Activated CD4-positive, alpha-beta memory T cell treated with anti-CD3 and anti-CD28 coated beads, Interleukin-2, amount 10 ng/mL, durations not matched to agents 7 days and 5 days (primary cell): ENCODE data around the gene RABEPK. TPM values are rescaled to one million over a fixed set of nuclear protein-coding genes. Genes with fewer than 3 reads are reported as not detected.
A peak's percentile ranks its signal among the peaks of the same experiment; 100 is the strongest.
"Not testable (repeated sequence)": the region's sequence is repeated elsewhere in the genome, so short reads cannot be mapped to it uniquely, and the experiment has no call there.

Source experiments
- CTCF ChIA-PET: fragments of 350-600 bp; sonication (Branson Sonifier 250); formaldehyde crosslinking; loops from one replicate; lab custom pipeline; 2021; ENCODE audit warnings: antibody characterized with exemption, inconsistent platforms; lab: Charles Lee
- POLR2A ChIA-PET: fragments of 350-600 bp; sonication (Branson Sonifier 250); formaldehyde crosslinking; loops from one replicate; lab custom pipeline; 2021; ENCODE audit warnings: antibody characterized with exemption; lab: Charles Lee
- DNase-seq: peaks from one replicate; pipeline ENCODE4 v3.0.0-alpha.2; 2020
- H3K27ac Mint-ChIP-seq: one replicate; pipeline ENCODE4 v1.8.0; 2021; ENCODE audit warnings: mild to moderate bottlenecking, mixed read lengths
- H3K27me3 Mint-ChIP-seq: one replicate; pipeline ENCODE4 v1.8.0; 2021; ENCODE audit warnings: mixed read lengths
- H3K36me3 Mint-ChIP-seq: one replicate; pipeline ENCODE4 v1.8.0; 2021; ENCODE audit warnings: low read depth, mixed read lengths
- H3K4me1 Mint-ChIP-seq: one replicate; pipeline ENCODE4 v1.8.0; 2021; ENCODE audit warnings: mixed read lengths
- H3K4me3 Mint-ChIP-seq: one replicate; pipeline ENCODE4 v1.8.0; 2021; ENCODE audit warnings: mild to moderate bottlenecking, mixed read lengths
- H3K9me3 Mint-ChIP-seq: one replicate; pipeline ENCODE4 v1.8.0; 2021; ENCODE audit warnings: mixed read lengths
- total RNA-seq, 2 experiments: library from RNA; stranded (reverse); gene quantifications; one replicate each; pipeline ENCODE4 v1.2.3, GENCODE V29; 2021

Gene RABEPK
- total RNA-seq, 2 experiments from 2014 or later: 11.8 to 12.1 TPM

DNA sequence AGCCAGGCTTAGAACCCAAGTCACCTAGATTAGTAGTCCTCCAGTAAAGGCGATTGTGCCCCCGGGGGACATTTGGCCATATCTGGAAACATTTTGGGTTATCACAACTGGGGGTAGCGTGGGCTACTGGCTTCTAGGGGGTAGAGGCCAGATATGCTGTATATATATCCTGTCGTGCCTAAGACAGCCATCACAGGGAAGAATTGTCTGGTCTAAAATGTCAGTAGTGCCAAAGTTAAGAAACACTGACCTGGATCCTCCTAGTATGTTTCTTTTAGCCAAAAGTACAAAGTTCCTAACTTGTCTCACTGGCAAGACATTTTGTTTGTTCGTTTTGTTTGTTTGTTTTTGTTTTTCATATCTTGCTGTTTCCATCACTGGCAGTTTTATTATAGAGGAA, 13.8 kb downstream of the RABEPK start:
- POLR2A ChIA-PET: no interaction called here
- Mint-ChIP-seq H3K36me3 (peaks cover 19% of the 10 kb centered on the region), H3K9me3 (no peaks in the 10 kb centered on the region), H3K27ac (no peak overlapping the region), H3K27me3 (no peaks in the 10 kb centered on the region), H3K4me1 (no peaks in the 10 kb centered on the region), H3K4me3 (no peak overlapping the region)
- no peak for DNase-seq
- CTCF ChIA-PET: no interaction called here

DNA sequence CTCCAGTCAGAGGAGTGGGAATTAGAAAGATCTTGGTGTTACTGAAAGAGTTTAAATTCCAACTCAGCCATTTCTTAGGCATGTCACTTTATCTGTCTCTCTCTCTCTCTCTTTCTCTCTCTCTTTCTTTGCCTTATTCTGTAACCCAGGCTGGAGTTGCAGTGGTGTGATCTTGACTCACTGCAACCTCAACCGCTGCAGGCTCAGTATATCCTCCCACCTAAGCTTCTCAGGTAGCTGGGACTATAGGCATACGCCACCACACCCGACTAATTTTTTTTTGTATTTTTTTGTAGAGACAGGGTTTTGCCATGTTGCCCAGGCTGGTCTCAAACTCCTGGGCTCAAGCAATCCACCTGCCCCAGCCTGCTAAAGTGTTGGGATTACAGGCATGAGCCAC, 18.3 kb downstream of the RABEPK start:
- DNase-seq: no peak
- ChIA-PET POLR2A (no interaction called here), CTCF (no interaction called here)
- Mint-ChIP-seq H3K9me3 (no peaks in the 10 kb centered on the region), H3K36me3 (peaks cover 18% of the 10 kb centered on the region), H3K27ac (no peak overlapping the region), H3K27me3 (no peaks in the 10 kb centered on the region), H3K4me3 (no peak overlapping the region), H3K4me1 (no peaks in the 10 kb centered on the region)

DNA sequence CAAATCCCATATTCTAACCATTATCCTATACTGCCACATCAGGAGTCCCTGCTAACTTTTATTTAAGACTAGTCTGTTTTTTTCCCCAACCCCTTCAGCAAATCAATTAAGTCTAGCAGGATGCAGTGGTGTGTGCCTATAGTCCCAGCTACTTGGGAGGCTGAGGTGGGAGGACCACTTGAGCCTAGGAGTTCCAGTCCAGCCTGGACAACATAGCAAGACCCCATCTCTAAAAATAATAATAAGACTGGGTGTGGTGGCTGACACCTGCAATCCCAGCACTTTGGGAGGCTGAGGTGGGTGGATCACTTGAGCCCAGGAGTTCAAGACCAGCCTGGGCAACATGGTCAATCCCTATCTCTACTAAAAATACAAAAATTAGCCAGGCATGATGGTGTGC, 24.5 kb downstream of the RABEPK start:
- H3K36me3 Mint-ChIP-seq, H3K27ac Mint-ChIP-seq, H3K9me3 Mint-ChIP-seq, H3K4me1 Mint-ChIP-seq, H3K27me3 Mint-ChIP-seq, DNase-seq, H3K4me3 Mint-ChIP-seq: not testable (repeated sequence)
- POLR2A ChIA-PET: interaction anchor here (1.2 to 2.8 kb wide), 2 partner anchors 17 to 25 kb away, joined by 3 to 14 read pairs; partner anchors contain the start of gene HSPA5
- CTCF ChIA-PET: interaction anchor here (0.7 kb wide), 1 partner anchor 8 kb away, joined by 3 read pairs; no protein-coding TSS in a partner anchor

DNA sequence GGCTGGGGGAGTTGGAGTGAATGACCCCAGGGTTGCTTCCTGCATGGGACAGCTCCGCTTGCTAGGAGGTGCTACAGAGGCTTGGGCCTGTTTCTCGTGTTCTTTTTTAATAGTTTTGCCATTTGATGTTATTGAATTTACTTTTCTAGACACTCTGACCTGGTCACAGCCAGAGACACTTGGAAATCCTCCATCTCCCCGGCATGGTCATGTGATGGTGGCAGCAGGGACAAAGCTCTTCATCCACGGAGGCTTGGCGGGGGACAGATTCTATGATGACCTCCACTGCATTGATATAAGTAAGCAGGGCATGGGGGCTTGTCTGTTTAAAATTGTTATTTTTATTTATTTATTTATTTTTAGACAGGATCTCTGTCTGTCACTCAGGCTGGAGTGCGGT, 27.4 kb downstream of the RABEPK start:
- no peak for DNase-seq
- CTCF ChIA-PET: interaction anchor here (1.1 kb wide), 1 partner anchor 33 kb away, joined by 3 read pairs; the partner anchor contains the start of gene GAPVD1
- POLR2A ChIA-PET: interaction anchor here (1.4 to 2.6 kb wide), 2 partner anchors 10 to 13 kb away, joined by 5 to 11 read pairs; partner anchors contain the start of gene HSPA5

DNA sequence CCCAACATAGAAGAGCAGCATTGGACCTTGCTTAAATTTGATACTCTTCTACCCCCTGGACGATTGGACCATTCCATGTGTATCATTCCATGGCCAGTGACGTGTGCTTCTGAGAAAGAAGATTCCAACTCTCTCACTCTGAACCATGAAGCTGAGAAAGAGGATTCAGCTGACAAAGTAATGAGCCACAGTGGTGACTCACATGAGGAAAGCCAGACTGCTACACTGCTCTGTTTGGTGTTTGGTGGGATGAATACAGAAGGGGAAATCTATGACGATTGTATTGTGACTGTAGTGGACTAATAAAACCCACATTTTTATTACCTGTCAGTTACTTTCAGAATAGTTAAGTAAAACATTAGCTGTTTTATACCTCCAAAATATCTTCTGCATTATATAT, 33.3 kb downstream of the RABEPK start:
- no peak overlapping the region for H3K4me3 Mint-ChIP-seq
- H3K36me3 Mint-ChIP-seq: peaks cover 52% of the 10 kb centered on the region
- POLR2A ChIA-PET: interaction anchor here (1.2 kb wide), 1 partner anchor 8 kb away, joined by 4 read pairs; no protein-coding TSS in a partner anchor
- H3K9me3 Mint-ChIP-seq: no peaks in the 10 kb centered on the region
- H3K27ac Mint-ChIP-seq: no peak overlapping the region
- H3K27me3 Mint-ChIP-seq: no peaks in the 10 kb centered on the region
- H3K4me1 Mint-ChIP-seq: peaks cover 36% of the 10 kb centered on the region
- CTCF ChIA-PET: no interaction called here
- no peak for DNase-seq

More for the DNA sequence above, 27.4 kb downstream of the RABEPK start:
- Mint-ChIP-seq H3K4me3 (no peak overlapping the region), H3K27me3 (no peaks in the 10 kb centered on the region), H3K36me3 (peaks cover 4% of the 10 kb centered on the region), H3K9me3 (no peaks in the 10 kb centered on the region), H3K27ac (no peak overlapping the region), H3K4me1 (no peaks in the 10 kb centered on the region)

DNA sequence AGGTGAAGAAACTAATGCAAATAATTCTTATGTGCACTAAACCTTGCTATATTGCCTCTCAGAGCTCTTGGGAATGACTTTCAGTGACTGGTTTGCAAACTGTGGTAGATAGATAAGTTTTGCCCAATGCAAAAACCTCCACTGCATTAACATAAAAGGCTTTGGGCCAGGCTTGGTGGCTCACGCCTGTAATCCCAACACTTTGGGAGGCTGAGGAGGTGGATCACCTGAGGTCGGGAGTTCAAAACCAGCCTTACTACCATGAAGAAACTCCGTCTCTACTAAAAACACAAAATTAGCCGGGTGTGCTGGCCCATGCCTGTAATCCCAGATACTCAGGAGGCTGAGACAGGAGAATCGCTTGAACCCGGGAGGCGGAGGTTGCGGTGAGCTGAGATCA, 33.8 kb downstream of the RABEPK start:
- CTCF ChIA-PET, H3K4me3 Mint-ChIP-seq, H3K27me3 Mint-ChIP-seq, H3K9me3 Mint-ChIP-seq, H3K27ac Mint-ChIP-seq, DNase-seq: not testable (repeated sequence)
- peaks cover 56% of the 10 kb centered on the region for H3K36me3 Mint-ChIP-seq
- POLR2A ChIA-PET: interaction anchor here (1.2 to 4.5 kb wide), 2 partner anchors 8 to 28 kb away, joined by 4 to 17 read pairs; partner anchors contain the start of gene GAPVD1
- H3K4me1 Mint-ChIP-seq: peaks cover 41% of the 10 kb centered on the region

DNA sequence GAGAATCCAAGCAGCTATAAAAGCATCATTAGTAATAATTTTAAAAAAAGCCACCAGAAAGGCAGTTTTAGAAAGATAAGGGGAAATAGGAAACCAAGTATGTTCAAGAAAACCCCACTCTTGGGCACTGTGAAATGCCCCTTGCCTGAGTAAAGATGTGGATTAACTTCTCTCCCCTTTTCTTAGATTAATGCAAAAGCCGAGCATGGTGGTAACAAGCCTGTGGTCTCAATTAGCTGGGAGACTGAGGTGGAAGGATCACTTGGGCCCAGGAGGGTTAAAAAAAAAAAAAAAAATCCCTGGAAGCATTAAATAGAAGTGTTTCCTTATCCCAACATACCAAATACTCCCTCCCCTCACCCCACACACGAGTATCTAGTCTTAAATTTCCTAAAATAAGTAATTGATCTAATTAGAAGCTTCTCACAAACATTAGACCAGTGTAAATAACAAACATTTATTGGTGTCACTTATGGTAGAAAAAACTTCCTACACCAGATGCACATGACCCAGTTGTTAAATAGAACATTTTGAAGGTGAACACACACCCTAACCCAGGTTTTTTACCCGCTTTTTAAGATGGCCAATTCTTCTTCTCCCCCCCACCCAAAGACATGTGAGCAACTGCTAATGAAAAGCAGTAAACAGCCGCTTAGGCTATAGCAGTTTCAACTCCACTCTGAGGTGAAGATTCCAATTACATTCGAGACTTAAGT, 35.6 kb downstream of the RABEPK start:
- peak overlapping the region; percentile 36 for H3K27ac Mint-ChIP-seq

DNA sequence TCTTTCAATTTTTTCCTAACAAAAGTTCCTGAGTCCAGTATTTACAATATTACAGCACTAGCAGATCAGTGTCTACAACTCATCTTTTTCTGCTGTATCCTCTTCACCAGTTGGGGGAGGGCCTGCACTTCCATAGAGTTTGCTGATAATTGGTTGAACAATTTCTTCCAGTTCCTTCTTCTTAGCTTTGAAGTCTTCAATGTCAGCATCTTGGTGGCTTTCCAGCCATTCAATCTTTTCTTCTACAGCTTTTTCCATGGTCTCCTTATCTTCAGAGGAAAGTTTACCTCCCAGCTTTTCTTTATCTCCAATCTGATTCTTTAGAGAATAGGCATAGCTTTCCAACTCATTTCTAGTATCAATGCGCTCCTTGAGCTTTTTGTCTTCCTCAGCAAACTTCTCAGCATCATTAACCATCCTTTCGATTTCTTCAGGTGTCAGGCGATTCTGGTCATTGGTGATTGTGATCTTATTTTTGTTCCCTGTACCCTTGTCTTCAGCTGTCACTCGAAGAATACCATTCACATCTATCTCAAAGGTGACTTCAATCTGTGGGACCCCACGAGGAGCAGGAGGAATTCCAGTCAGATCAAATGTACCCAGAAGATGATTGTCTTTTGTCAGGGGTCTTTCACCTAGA, 36.3 kb downstream of the RABEPK start:
- Mint-ChIP-seq H3K4me3 (peak overlapping the region; percentile 31), H3K27ac (peak overlapping the region; percentile 36), H3K4me1 (peaks cover 46% of the 10 kb centered on the region), H3K36me3 (peaks cover 78% of the 10 kb centered on the region)
- CTCF ChIA-PET, DNase-seq, H3K27me3 Mint-ChIP-seq, H3K9me3 Mint-ChIP-seq: not testable (repeated sequence)
- POLR2A ChIA-PET: interaction anchor here (1.7 to 4.5 kb wide), 3 partner anchors 9 to 46 kb away, joined by 9 to 17 read pairs (median 10); partner anchors contain the start of gene GAPVD1

More for the DNA sequence above, 35.6 kb downstream of the RABEPK start:
- H3K9me3 Mint-ChIP-seq: no peaks in the 10 kb centered on the region
- no peaks in the 10 kb centered on the region for H3K27me3 Mint-ChIP-seq
- peaks cover 46% of the 10 kb centered on the region for H3K4me1 Mint-ChIP-seq
- H3K4me3 Mint-ChIP-seq: no peak overlapping the region
- ChIA-PET CTCF (no interaction called here), POLR2A (interaction anchor here (1.7 to 4.5 kb wide), 3 partner anchors 10 to 45 kb away, joined by 9 to 17 read pairs (median 10); partner anchors contain the start of gene GAPVD1)
- peaks cover 72% of the 10 kb centered on the region for H3K36me3 Mint-ChIP-seq
- DNase-seq: no peak

DNA sequence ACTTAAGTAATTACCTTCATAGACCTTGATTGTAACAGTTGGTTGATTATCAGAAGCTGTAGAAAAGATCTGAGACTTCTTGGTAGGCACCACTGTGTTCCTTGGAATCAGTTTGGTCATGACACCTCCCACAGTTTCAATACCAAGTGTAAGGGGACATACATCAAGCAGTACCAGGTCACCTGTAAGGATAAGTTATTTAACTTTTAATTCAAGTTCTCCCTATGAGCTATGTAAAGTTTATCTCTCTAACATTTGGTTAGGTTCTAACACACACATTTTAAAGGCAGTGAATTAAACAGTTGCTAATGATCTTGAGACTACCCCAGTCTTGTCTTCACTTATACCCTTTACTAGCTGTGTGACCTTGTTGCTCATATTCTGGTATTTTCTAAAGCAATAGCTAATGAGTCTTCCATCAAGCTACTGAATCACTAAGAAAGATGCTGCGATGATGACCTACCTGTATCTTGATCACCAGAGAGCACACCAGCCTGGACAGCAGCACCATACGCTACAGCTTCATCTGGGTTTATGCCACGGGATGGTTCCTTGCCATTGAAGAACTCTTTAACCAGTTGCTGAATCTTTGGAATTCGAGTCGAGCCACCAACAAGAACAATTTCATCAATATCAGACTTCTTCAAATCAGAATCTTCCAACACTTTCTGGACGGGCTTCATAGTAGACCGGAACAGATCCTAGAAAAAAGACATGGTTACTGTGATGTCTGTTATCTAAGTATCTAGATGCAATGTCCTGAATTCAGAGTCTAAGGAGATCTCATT, 38.0 kb downstream of the RABEPK start:
- peak overlapping the region; percentile 92 for H3K4me3 Mint-ChIP-seq
- no peak for DNase-seq
- H3K27ac Mint-ChIP-seq: peak overlapping the region; percentile 40
- H3K4me1 Mint-ChIP-seq: peaks cover 56% of the 10 kb centered on the region
- peaks cover 80% of the 10 kb centered on the region for H3K36me3 Mint-ChIP-seq
- CTCF ChIA-PET: interaction anchor here (0.6 to 1.1 kb wide), 3 partner anchors 16 to 123 kb away, joined by 3 to 4 read pairs (median 3); no protein-coding TSS in a partner anchor
- H3K27me3 Mint-ChIP-seq: no peaks in the 10 kb centered on the region
- no peaks in the 10 kb centered on the region for H3K9me3 Mint-ChIP-seq
- POLR2A ChIA-PET: interaction anchor here (0.6 to 4.5 kb wide), 12 partner anchors 10 to 98 kb away, joined by 3 to 17 read pairs (median 4); partner anchors contain the start of gene GAPVD1

DNA sequence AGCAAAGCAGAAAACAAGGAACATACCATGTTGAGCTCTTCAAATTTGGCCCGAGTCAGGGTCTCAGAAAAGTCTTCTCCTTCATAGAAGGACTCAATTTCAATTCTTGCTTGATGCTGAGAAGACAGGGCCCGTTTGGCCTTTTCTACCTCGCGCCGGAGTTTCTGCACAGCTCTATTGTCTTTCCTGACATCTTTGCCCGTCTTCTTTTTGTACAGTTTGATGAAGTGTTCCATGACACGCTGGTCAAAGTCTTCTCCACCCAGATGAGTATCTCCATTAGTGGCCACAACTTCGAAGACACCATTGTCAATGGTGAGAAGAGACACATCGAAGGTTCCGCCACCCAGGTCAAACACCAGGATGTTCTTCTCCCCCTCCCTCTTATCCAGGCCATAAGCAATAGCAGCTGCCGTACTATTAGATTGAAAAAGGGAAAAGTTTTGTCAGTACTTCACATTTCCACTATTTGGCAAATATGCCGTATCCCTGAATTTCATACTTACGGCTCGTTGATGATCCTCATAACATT, 38.6 kb downstream of the RABEPK start:
- Mint-ChIP-seq H3K4me1 (peaks cover 60% of the 10 kb centered on the region), H3K27me3 (no peaks in the 10 kb centered on the region), H3K27ac (peak overlapping the region; percentile 40), H3K9me3 (no peaks in the 10 kb centered on the region), H3K4me3 (peak overlapping the region; percentile 92), H3K36me3 (peaks cover 76% of the 10 kb centered on the region)
- ChIA-PET CTCF (interaction anchor here (0.7 to 1.1 kb wide), 3 partner anchors 16 to 123 kb away, joined by 3 to 4 read pairs (median 3); no protein-coding TSS in a partner anchor), POLR2A (interaction anchor here (0.9 to 1.4 kb wide), 7 partner anchors 11 to 41 kb away, joined by 3 to 6 read pairs (median 3); no protein-coding TSS in a partner anchor)
- no peak for DNase-seq

DNA sequence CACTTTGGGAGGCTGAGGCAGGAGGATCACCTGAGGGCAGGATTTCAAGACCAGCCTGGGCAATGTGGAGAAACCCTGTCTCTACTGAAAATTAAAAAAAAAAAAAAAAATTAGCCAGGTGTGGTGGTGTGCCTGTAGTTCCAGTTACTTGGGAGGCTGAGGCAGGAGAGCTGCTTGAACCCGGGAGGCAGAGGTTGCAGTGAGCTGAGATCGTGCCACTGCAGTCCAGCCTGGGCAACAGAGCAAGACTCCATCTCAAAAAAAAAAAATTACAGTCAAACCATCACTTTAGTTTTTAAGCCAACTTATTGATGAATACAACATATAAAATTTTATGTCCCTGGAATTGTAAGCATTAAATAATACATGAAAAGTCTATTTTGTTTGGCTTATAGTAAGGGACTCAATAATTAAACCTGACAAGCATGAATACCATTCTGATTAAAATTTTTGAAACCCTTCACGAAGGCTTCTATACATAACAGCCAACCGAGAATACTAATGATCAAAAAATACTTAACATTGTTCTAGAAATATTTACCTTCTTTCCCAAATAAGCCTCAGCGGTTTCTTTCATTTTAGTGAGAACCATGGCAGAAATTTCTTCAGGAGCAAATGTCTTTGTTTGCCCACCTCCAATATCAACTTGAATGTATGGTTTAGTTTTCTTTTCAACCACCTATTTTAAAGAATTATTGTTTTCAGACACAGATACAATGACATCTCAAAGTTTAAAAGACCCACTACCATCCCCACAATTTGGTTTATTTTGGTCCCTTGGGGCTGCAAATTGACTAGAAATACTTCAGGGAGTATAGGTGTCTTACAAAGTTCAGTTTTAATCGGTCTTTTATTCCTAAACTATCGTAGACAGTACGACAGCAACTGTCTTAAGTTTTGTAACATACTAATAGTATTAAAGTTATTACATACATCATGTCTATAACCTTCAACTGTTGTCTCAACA, 39.6 kb downstream of the RABEPK start:
- no peak for DNase-seq
- no peaks in the 10 kb centered on the region for H3K27me3 Mint-ChIP-seq
- peaks cover 71% of the 10 kb centered on the region for H3K36me3 Mint-ChIP-seq
- H3K27ac Mint-ChIP-seq: peak overlapping the region; percentile 98
- ChIA-PET CTCF (interaction anchor here (0.7 to 2.4 kb wide), 3 partner anchors 22 to 55 kb away, joined by 3 to 26 read pairs (median 5); partner anchors contain the start of genes GAPVD1 and RABEPK), POLR2A (interaction anchor here (0.6 to 5.0 kb wide), 19 partner anchors 8 to 378 kb away, joined by 3 to 112 read pairs (median 10); partner anchors contain the start of genes ARPC5L, GAPVD1, RABEPK and RPL35)
- peak overlapping the region; percentile 92 for H3K4me3 Mint-ChIP-seq
- H3K4me1 Mint-ChIP-seq: peaks cover 60% of the 10 kb centered on the region
- no peaks in the 10 kb centered on the region for H3K9me3 Mint-ChIP-seq
